CD4-positive, alpha-beta T cell treated with Interleukin-4 for 1 hour (primary cell): ENCODE data around the gene ZNF135.
A peak's percentile ranks its signal among the peaks of the same experiment; 100 is the strongest.

Source experiments
- DNase-seq, 2 donors: peaks; one replicate each; pipeline ENCODE4 v3.0.0-alpha.2; 2020 to 2022

Gene ZNF135

DNA sequence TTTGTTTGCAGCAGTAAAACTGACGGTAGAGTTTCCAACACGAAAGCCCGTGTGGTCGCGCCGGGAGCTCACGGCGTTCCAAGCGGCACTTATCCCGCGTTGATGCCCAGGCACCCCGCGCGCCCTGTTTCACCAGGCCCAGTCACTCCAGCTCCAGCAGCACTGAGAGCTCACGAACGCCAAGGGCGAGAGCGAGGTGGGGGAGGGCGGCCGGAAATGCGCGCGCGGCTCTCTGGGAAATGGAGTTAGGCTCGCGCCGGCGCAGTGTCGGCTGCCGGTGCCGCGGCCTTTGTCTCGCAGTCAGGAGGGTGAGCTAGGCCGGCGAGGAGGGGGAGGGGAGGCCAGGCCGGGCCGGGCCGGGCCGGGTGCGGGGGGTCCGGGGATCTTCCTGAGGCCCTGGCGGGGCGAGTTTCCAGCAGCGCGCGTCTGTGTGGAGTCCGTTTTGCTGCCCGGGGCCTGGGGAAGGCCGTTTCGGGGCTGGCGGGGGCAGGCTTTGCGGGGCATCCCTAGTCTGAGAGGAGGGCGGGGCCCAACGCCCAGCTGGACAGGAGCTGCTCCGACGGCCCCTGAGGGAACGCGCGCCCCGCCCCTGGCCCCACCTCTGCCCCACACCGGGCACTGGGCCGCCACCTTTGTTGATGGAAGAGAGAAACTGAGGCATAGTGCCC is at the start of gene ZNF135:
ZNF135 (plus strand) TSS at position 280 of the 668 bp plus-strand sequence. CDS start 721 bp downstream, outside the sequence.
- DNase-seq = peak; percentile 44 to 78

DNA sequence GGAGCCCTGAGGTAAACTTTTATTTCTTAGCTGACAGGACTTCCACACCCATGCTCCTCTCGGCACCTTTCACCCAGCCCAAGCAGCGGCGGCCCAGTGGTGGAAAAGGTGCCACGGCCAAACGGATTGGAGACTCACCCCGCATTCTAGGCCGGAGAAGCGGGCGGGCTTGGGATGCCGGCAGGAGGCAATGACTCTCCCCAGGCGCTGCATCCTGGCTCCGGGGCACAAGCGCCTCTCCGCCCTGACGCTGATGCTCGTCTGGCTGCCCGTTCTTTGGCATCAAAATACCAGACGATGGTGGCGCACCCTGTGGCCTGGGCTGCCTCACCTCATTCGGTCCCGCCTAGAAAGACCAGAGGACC is 49.8 kb upstream of the ZNF135 start:
- DNase-seq = no peak

DNA sequence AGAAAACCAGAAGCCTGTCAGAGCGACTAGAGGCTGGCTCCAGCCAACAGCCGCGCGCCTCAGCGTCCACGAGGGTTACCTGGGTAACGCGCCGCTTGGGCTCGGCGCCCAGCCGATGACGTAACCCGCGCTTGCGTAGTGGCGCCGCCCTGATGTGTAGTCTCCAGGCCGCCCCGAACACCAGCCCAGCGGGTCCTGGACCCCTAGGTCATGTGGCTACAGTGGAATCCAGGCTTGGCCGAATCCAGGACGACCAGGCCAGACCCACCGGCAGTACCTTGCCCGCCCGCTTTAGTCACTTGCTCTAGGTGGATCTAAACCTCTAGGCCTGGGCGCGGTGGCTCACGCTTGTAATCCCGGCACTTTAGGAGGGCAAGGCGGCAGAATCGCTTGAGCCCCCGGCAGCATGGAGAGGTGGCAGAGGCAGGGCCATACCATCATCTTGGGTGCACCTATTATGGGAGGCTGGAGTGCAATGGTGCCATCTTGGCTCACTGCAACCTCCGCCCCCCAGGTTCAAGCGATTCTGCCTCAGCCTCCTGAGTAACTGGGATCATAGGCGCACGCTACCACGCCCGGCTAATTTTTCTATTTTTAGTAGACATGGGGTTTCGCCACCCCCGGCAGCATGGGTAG is 49.3 kb upstream of the ZNF135 start:
- DNase-seq = peak; percentile 69 to 76

DNA sequence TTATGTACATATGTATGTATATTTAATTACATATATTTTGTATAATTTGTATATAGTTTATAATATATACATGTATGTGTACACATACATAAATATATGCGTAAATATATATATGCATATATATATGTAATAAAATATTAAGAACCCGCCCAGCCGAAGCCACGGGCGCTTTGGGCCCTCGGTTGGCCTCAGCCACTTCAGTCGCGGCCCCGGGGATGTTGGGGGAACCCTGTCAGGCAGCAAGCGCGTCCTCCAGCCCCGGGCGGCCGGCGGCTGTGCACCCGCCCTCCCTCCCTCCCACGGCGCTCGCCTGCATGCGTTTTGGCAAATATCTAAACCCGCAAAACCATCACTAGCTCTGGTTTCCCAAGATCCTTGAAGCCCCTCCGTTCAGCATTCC is 48.6 kb upstream of the ZNF135 start:
- DNase-seq = no peak

DNA sequence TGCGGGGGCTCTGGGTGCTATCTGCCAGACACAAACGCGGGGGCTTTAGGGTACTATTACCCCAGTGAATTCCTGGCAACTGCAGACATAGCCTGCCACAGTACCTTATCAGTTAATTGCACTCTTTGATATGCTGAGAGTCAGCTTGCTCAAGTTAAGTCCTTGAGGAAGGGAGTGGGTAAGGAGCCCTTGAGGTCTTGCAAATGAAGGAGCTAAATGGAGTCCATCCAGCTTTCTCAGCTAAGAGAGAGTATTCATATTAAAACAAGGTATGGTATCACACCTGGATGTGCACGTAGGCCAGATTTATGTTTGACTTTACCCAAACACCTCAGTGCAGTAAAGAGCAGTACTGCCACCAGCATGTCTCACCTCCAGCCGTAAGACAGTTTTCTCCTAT is 44.9 kb upstream of the ZNF135 start:
- no peak for DNase-seq

DNA sequence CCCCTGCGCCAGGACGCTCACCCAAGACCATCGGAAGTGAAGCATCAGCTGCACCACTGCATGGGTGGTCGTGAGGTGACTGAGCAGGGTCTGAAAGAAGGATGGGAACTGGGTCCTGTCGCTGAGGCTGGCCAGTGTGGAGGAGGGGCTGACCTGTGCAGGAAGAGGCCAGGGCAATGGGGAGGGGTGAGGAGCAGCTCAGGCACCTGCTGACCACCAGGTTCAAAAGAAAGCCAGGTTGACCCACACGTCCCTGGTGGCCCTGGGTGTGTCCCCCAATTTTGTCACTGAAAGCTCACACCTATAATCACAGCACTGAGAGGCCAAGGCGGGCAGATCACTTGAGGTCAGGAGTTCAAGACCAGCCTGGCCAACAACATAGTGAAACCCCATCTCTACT is 39.0 kb upstream of the ZNF135 start:
- DNase-seq = no peak

DNA sequence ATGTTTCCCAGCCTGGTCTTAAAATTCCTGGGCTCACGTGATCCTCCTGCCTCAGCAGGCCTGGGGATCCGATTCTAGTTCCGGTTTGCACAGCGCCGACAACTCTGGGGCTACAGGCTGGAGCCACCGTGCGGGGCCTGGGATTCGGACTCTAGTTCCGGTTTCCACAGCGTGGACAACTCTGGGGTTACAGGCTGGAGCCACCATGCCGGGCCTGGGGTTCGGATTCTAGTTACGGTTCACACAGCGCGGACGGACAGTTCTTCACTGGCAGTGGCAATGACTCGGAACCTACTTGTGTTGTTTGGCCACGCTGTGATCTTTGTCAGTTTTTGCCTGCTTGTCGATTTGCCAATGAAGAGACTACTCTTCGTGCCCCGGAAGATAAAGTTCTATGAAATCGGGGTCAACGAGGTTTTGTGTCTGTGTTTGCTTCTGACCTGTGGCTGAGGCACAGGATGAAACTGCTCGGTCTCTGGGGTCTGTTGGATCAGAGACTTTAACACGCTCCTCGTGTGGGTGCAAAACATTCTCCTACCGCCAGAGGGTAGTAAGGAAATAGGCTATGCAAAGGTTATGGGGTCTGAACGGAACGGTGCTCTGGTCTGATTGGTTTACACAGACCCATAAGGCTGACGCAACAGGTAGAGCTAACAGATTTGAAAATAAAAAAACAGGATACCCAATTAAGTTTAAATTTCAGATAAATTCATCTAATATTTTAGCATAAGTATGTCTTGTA is 37.4 kb upstream of the ZNF135 start:
- peak; percentile 56 to 71 for DNase-seq

DNA sequence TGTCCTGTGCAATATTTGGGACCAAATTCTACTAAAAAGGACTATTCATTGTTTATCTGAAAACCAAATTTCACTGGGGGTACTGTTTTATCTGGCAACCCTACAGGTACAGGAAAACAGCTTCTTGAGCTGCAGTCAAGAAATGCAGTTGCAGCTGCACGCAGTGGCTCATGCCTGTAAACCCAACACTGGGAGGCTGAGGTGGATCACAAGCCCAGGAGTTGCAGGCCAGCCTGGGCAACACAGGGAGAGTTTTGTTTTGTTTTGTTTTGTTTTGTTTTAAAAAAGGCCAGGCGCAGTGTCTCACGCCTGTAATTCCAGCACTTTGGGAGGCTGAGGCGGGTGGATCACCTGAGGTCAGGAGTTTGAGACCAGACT is 36.8 kb upstream of the ZNF135 start:
- DNase-seq = no peak

DNA sequence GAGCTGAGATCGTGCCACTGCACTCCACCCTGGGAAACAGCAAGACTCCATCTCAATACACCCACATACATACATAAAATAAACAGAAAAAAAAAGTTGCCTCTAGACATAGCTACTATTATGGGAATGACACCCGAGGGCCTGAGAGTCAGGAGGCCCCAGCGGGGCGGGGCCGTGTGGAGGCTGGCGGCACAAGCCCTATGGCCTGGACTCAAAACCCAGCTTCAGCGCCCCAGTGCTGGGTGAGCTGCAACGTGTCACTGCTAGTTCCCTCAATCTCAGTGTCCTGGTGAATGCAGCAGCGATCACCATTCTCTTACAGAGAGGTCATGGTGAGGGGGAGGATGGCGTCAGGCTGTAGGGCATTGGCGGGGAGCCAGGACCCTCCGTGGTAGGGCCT is 34.4 kb upstream of the ZNF135 start:
- no peak for DNase-seq

DNA sequence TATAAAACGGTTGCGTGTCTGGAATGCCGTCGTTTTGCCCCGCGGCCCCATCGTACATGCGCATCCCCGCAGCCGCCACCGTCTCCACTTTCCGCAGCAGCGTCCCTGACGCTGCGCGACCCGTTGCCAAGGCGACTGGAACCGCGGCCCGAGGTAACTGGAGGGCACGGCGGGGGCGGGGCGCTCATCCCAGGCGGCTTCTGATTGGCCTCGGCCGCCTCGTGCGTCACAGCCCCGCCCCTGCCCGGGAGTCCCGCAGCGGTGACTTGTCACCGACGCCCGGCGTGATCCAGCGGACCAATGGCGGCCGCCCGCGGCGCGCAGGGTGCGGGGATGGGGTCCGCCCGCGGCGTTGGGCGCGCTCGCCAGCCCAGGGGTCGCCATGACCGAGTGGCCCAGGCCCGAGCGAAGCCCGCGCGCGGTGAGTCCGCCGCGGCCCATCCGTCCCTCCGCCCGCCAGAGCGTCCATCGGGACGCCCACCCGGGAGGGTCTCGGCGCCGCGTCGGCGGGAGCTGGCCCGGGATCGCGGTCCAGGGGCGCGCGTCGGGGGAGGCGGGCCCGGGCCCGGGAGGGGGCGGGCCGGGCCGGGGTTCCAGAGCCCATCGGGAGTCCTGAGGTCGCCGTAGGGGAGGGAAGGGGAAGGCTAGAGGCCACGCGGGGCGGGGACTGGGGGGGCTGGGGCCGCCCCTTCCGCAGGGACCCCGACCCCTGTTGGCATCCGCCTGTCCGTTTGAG is 25.2 kb upstream of the ZNF135 start, which contains the start of gene ZSCAN1:
ZSCAN1 (plus strand) TSS at position 285 of the 736 bp plus-strand sequence. CDS start 3,812 bp downstream, outside the sequence.
- DNase-seq = peak; percentile 3 to 66

DNA sequence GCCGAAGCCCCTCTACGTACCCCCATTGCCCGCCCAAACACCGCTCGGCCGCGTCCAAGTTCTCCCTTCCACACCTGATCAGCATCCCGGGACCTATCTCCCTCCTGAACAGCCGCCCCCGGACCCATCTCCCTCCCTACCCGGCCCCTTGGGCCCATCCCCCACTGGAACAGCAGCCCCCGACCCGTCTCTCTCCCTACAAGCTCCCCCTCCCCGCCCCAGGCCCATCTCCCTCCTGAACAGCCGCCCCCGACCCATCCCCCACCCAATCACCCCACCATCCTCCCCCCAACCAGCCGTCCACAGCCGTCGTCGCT is 24.6 kb upstream of the ZNF135 start:
- DNase-seq = no peak

DNA sequence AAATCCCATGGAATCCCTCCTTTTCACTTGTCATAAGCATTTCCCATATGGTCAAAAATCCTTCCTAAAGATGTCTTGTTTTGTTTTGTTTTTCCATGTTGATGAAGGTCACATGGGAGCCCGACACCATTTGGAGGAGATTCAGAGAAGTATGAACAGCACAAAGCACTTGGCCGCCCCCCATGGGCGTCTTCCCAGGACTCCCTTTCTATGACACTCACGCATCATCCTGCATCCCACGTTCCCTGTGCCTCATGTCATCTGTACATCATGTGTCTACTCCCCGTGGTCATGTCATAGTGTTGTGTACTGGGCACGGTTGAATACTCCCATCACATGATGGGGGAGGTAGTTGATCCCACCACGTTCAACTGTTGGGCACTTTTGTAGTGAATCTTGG is 23.2 kb upstream of the ZNF135 start:
- DNase-seq = no peak

DNA sequence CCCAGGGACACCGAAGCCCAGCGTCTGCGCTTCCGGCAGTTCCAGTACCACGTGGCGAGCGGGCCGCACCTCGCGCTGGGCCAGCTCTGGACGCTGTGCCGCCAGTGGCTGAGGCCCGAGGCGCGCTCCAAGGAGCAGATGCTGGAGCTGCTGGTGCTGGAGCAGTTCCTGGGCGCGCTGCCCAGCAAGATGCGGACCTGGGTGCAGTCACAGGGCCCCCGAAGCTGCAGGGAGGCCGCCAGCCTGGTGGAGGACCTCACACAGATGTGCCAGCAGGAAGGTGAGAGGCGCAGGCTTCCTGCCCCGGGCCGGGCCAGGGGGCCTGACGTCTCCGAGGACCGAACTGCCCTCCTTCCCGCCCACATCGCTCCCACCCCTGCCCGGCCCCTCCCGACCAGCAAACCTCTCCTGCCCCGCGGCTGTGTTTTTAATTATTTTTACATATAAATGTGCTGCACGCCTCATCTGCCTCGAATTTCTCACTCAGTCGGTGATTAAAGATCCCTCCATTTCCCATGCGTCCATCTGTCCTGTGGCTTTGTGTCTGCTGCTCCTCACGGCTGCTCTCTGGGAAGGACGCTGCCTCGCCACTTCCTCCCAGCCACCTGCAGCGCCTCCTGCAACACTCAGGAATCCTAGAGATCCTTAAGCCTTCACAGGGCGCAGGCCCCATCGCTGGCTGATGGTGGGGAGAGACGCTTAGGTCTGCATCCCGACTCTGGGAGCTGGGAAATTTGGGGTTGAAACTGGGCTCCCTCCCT is 21.0 kb upstream of the ZNF135 start:
- no peak for DNase-seq

DNA sequence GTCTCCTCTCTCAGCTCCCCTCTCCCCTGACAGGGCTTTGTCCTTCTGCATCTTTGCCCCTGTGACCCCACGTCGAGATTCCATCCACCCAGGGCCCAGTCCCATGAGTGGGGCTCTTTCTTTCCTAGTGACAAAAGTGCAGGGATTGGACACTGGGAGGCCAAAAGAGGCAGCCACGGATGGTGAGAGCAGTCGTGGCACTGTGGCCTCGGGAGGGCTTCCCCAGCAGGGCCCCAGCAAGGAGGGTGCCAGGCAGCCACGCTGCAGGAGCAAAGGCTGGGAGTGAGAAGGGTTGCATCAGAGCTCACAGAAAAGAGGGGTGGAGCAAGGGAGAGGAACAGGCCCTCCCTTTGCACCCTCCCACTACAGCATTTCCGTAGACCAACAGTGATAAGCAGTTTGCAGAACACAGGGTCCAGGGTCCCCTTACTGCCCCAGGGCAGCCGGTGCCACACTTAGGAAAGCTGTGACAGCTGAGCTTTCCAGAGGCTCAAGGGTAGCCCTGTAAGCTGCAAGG is 20.3 kb upstream of the ZNF135 start:
- no peak for DNase-seq

DNA sequence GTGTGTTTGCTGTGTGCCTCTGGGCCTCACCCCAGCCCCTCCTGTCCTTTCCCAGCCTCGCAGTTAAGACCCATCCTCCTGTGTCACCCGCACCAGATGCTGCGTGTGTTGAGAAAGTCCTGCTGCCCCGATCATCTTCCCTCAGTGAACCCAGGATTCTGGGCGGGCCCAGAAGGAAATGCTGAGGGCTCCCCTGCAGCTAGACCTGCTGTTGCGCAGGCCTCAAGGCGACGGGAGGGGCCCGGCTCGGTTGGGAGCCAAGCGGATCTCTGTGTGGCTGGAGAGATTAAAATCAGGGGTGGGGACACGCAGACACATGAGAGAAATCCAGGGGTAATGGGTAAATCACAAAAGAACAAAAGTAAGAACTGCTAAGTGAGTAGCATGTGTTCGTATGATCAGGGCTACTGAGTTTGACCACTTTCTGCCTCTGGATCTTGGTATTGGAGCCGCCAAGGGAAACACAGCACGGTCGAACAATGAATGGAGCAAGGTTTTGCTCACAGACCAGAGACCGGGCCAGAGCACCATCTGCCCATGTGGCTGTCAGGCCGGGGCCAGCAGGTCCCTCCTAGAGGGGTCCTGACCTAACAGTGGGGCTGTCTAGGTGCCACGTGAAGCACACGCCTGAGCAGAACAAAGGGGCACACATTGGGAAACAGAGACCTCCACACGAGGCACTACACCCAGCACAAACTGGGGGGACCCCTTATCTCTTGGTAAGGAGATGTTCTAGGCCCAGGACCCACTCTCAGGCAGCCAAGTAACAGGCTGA is 18.1 kb upstream of the ZNF135 start:
- no peak for DNase-seq

DNA sequence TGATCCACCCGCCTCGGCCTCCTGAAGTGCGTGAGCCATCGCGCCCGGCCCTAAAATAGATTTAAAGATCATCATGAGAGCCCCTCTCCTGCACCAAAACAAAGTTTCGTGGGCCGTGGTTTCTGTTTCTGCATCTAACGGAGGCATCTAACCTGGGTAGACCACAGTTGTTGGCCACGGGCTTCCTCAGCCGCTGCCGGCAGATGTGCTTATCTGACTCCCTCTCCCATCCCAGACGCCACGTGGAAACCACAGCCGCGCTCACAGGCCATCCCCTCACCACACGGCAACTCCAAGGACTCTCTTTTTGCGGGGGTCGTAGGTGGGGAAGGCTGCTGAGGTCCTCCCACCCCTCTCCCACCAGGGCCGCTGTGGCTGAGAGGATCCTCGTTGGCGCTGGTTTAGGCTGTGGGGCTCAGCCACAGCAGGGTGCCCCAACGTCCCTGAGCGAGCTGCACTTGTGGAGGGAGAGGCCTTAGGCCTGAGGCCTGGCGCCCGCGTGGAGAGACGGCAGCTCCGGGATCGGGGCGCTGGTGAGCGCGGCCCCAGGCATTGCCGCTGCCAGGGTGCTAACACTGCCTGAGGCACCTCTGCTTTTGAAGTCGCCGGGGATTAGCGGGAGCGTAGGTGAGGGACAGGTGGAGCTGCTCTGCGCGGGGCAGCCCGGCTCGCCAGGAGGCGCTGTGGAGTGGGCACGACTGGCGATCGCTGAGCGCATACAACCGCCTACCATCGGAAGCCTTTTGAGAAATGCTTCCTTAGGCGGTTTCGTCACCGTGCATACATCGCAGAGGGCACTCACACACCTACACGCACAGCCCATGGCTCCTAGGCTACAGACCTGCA is 16.4 kb upstream of the ZNF135 start:
- DNase-seq = no peak

DNA sequence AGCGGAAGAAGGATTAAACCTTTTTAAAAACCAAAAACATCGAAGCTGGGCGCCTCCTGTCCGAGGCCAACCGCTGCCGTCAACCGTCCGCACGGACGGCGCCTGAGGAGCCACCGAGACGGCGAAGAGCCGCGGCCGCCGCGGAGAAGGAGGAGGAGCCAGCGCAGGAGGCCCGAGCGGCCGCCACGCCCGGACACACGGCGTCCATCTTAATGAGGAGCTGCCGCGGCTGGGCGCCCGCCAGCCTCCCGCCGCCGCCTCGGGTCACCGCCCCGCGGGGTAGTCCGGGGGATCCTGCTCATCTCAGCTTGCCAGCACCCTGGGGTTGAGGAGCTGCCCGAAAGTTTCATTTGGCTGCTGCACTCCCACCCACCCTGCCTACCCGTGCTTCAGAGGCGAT is 14.7 kb upstream of the ZNF135 start:
- DNase-seq = no peak

DNA sequence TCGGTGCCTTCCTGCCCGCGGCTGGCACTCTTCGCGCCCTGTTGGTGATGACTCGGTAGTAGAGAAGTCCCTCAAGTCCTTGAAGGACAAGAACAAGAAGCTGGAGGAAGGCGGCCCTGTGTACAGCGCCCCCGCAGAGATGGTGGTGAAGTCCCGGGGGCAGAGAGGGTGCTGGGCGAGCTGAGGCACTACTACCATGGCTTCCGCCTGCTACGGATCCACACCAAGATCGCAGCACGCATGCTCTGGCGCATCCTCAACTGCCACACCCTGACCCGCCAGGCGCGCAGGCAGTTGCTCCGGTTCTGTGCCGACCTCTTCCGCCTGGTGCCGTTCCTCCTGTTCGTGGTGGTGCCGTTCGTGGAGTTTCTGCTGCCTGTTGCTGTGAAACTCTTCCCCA is 14.2 kb upstream of the ZNF135 start:
- DNase-seq = no peak

DNA sequence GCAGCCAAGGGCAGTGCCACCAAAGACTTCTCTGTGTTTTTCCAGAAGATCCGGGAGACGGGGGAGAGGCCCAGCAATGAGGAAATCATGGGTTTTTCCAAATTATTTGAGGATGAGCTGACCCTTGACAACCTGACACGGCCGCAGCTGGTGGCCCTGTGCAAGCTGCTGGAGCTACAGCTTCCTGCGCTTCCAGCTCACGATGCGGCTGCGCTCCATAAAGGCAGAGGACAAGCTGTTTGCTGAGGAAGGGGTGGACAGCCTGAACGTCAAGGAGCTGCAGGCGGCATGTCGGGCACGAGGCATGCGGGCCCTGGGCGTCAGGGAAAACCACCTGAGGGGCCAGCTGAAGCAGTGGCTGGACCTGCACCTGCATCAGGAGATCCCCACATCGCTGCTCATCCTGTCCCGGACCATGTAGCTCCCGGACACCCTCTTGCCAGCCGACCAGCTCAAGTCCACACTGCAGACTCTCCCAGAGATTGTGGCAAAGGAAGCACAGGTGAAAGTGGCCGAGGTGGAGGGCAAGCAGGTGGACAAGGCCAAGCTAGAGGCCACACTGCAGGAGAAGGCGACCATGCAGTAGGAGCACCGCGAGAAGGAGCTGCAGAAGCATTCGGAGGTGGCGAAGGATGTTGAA is 13.6 kb upstream of the ZNF135 start:
- DNase-seq = no peak

DNA sequence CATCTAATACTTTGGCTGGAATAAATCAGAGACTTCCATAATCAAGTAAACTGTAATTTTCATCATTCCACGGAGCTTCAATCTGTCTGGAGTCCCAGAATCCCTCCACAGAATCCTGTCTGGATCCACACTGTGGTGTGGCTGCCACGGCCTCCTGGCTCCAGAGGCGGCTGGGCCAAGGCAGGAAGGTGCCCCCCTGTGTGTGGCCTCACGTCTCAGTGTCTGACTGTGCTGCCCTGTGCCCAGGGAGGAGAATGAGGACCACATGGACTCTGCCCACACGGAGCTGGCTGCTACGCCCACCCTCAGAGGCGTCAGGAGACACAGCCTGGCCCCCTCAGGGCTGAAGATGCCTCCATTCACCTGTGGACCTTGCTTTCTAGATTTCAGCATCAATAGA is 12.2 kb upstream of the ZNF135 start:
- DNase-seq = no peak
